ENCODE measurements around the gene EPB41L1. TPM values are rescaled to one million over a fixed set of nuclear protein-coding genes. Genes with fewer than 3 reads are reported as not detected.
A peak's percentile ranks its signal among the peaks of the same experiment; 100 is the strongest.

EPB41L1 gene
- total and polyA plus RNA-seq, 2 experiments from 2014 or later, result 17.0 to 19.2 TPM

DNA sequence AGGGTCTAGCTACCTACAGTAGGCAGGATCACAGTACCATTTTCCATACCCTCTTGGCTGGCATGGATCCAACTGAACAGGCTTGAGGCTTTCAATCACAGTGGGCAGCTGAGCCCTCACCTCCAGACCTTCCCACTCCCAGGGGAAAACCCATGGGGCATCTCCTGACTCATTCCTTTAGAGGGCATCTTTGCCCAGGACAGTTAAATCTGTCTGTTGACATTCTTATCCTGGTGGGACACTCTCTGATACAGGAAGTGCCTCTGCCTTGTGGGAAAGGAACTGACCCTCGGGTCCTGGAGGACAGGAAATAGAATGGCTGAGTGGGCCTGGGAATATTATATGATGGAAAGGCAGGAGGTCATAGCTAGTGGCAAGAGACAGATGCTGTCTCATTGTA lies 10.2 kb upstream of the EPB41L1 start:
- Histone ChIP-seq H3K9me2 (ENCODE audit: insufficient read depth) (no peaks in the 10 kb centered on the region), H3K4me3 (no peak overlapping the region), H3K27me3 (replicated peaks; ENCODE audit: insufficient read depth) (no peaks in the 10 kb centered on the region), H3K4me2 (ENCODE audit: unreplicated experiment) (no peak overlapping the region), H3F3A (ENCODE audit: insufficient read depth) (no peaks in the 10 kb centered on the region), H2AFZ (no peak overlapping the region), H3K4me1 (ENCODE audit: insufficient read depth) (no peaks in the 10 kb centered on the region), H3K79me2 (ENCODE audit: insufficient read depth) (no peaks in the 10 kb centered on the region), H3K9ac (no peak overlapping the region), H3K36me3 (ENCODE audit: low read depth) (no peaks in the 10 kb centered on the region), H3K27ac (no peak overlapping the region), H3K9me3 (ENCODE audit: low read depth) (no peaks in the 10 kb centered on the region), H4K20me1 (ENCODE audit: insufficient read depth) (no peaks in the 10 kb centered on the region)
- TF ChIP-seq EZH2phosphoT487 (IDR thresholded peaks at IDR 0.05; ENCODE audit: insufficient read depth, low read depth), result no peak
- no peak for TF ChIP-seq EZH2 (IDR thresholded peaks at IDR 0.05; ENCODE audit: insufficient read depth, poor library complexity, severe bottlenecking)
- in situ Hi-C loops (cut with MboI), result no loop called here
- no peak for DNase-seq
- WGBS, 2 experiments (ENCODE audit: low coverage in 1 of 2, low lambda C conversion rate in 2 of 2, missing lambda C conversion rate in 2 of 2), result 14 to 18% methylated on average over 1 of the region's 1 CpG

DNA sequence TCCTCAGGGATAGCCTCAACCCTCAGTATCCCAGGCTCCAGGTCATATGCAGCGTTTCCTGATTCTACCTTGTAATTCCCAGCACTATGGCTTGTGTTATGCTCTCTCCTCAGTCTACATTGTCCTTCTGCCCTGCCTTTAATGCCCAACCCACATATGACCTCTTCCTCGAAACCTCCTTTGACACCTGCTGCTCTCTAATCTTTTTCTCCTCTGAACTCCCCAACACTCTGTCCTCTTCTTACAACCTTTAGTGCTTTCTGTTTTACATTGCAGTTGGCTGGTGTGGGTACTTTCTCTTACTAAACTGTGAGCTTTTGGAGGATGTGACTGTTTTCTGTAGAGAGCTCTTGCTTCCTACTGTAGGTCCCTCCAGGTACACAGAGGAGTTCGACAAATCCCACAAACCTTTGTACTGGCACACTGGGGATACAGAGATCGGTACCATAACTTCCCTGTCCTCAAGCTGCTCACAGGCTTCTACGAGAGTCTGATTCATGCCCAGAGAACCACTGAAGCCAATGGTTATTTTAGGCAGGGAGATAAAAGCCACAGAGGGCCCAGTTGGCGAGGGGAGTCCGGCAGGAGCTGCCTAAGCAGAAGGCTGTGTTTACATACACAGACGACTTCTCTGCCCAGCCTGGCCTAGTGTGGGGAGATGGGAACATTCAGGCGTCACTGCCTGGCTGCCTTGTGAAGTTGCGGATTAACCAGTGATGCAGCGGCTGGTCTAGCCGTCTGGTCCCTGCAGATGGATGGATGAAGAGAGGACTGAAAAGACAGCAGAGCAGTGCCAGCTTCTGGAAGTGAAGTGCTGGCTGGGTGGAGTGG lies 8.4 kb upstream of the EPB41L1 start:
- no peak overlapping the region for H3K27ac ChIP-seq
- H3K27me3 ChIP-seq (replicated peaks; ENCODE audit: insufficient read depth), result no peaks in the 10 kb centered on the region
- H3F3A ChIP-seq (ENCODE audit: insufficient read depth), result no peaks in the 10 kb centered on the region
- H3K4me1 ChIP-seq (ENCODE audit: insufficient read depth), result no peaks in the 10 kb centered on the region
- H3K79me2 ChIP-seq (ENCODE audit: insufficient read depth), result no peaks in the 10 kb centered on the region
- no peak overlapping the region for H2AFZ ChIP-seq
- in situ Hi-C loops (cut with MboI), result no loop called here
- no peak for TF ChIP-seq EZH2phosphoT487 (IDR thresholded peaks at IDR 0.05; ENCODE audit: insufficient read depth, low read depth)
- TF ChIP-seq EZH2 (IDR thresholded peaks at IDR 0.05; ENCODE audit: insufficient read depth, poor library complexity, severe bottlenecking), result no peak
- H3K9me2 ChIP-seq (ENCODE audit: insufficient read depth), result no peaks in the 10 kb centered on the region
- 76 to 79% methylated on average over 12 of the region's 12 CpGs for WGBS, 2 experiments (ENCODE audit: low coverage in 1 of 2, low lambda C conversion rate in 2 of 2, missing lambda C conversion rate in 2 of 2)
- H3K4me3 ChIP-seq, result no peak overlapping the region
- no peaks in the 10 kb centered on the region for H4K20me1 ChIP-seq (ENCODE audit: insufficient read depth)
- H3K9ac ChIP-seq, result no peak overlapping the region
- H3K9me3 ChIP-seq (ENCODE audit: low read depth), result no peaks in the 10 kb centered on the region
- no peak for DNase-seq
- H3K36me3 ChIP-seq (ENCODE audit: low read depth), result no peaks in the 10 kb centered on the region
- no peak overlapping the region for H3K4me2 ChIP-seq (ENCODE audit: unreplicated experiment)

- peak; percentile 63 for DNase-seq
- Histone ChIP-seq H3K9me3 (ENCODE audit: low read depth) (no peaks in the 10 kb centered on the region), H3K4me1 (ENCODE audit: insufficient read depth) (no peaks in the 10 kb centered on the region), H3K9me2 (ENCODE audit: insufficient read depth) (no peaks in the 10 kb centered on the region), H3K27me3 (replicated peaks; ENCODE audit: insufficient read depth) (no peaks in the 10 kb centered on the region), H3K79me2 (ENCODE audit: insufficient read depth) (no peaks in the 10 kb centered on the region), H3F3A (ENCODE audit: insufficient read depth) (no peaks in the 10 kb centered on the region), H3K27ac (no peak overlapping the region), H3K4me2 (ENCODE audit: unreplicated experiment) (no peak overlapping the region), H3K4me3 (no peak overlapping the region), H3K36me3 (ENCODE audit: low read depth) (no peaks in the 10 kb centered on the region), H4K20me1 (ENCODE audit: insufficient read depth) (no peaks in the 10 kb centered on the region), H2AFZ (no peak overlapping the region), H3K9ac (no peak overlapping the region)
- 0 to 5% methylated on average over 3 of the region's 3 CpGs for WGBS, 2 experiments (ENCODE audit: low coverage in 1 of 2, low lambda C conversion rate in 2 of 2, missing lambda C conversion rate in 2 of 2)
- TF ChIP-seq EZH2 (IDR thresholded peaks at IDR 0.05; ENCODE audit: insufficient read depth, poor library complexity, severe bottlenecking), result no peak
- no peak for TF ChIP-seq EZH2phosphoT487 (IDR thresholded peaks at IDR 0.05; ENCODE audit: insufficient read depth, low read depth)
- in situ Hi-C loops (cut with MboI), result no loop called here
Observed at GRCh38 chr20:36147690-36148089, 6.8 kb upstream of the EPB41L1 start.

GRCh38 chr20:36148439-36148838 lies 6.1 kb upstream of the EPB41L1 start:
- no peaks in the 10 kb centered on the region for H3F3A ChIP-seq (ENCODE audit: insufficient read depth)
- no peaks in the 10 kb centered on the region for H3K4me1 ChIP-seq (ENCODE audit: insufficient read depth)
- DNase-seq, result no peak
- no peak overlapping the region for H3K4me2 ChIP-seq (ENCODE audit: unreplicated experiment)
- TF ChIP-seq EZH2phosphoT487 (IDR thresholded peaks at IDR 0.05; ENCODE audit: insufficient read depth, low read depth), result no peak
- no peak for TF ChIP-seq EZH2 (IDR thresholded peaks at IDR 0.05; ENCODE audit: insufficient read depth, poor library complexity, severe bottlenecking)
- H3K79me2 ChIP-seq (ENCODE audit: insufficient read depth), result no peaks in the 10 kb centered on the region
- H3K4me3 ChIP-seq, result no peak overlapping the region
- no peaks in the 10 kb centered on the region for H3K36me3 ChIP-seq (ENCODE audit: low read depth)
- H4K20me1 ChIP-seq (ENCODE audit: insufficient read depth), result no peaks in the 10 kb centered on the region
- WGBS, 2 experiments (ENCODE audit: low coverage in 1 of 2, low lambda C conversion rate in 2 of 2, missing lambda C conversion rate in 2 of 2), result 53 to 66% methylated on average over 2 of the region's 2 CpGs
- H3K9ac ChIP-seq, result no peak overlapping the region
- in situ Hi-C loops (cut with MboI), result no loop called here
- no peaks in the 10 kb centered on the region for H3K27me3 ChIP-seq (replicated peaks; ENCODE audit: insufficient read depth)
- H3K9me2 ChIP-seq (ENCODE audit: insufficient read depth), result no peaks in the 10 kb centered on the region
- no peak overlapping the region for H2AFZ ChIP-seq
- no peaks in the 10 kb centered on the region for H3K9me3 ChIP-seq (ENCODE audit: low read depth)
- no peak overlapping the region for H3K27ac ChIP-seq
